Measurements from ENCODE around the gene RLBP1. TPM values are rescaled to one million over a fixed set of nuclear protein-coding genes. Genes with fewer than 3 reads are reported as not detected.
"Not testable (repeated sequence)": the region's sequence is repeated elsewhere in the genome, so short reads cannot be mapped to it uniquely, and the experiment has no call there.

The RLBP1 gene
- not detected for total RNA-seq
- polyA plus RNA-seq (ENCODE audit: insufficient read depth in 1 of 8, insufficient read length in 8 of 8, low replicate concordance in 1 of 8) = under 1 TPM in 7 of 8 donors, not detected in 1; 0.25 to 0.45 (median 0.34) TPM
- long read RNA-seq, donor 1 = 0 reads
- long read RNA-seq, donor 2 = 0 reads
- long read RNA-seq, donor 3 = 0 reads
- long read RNA-seq, donor 4 = 0 reads
- long read RNA-seq, donor 5 = 0 reads
- long read RNA-seq, donor 6 = 0 reads
- long read RNA-seq, donor 7 = 0 reads
- long read RNA-seq, donor 8, partial matches to known transcripts = 0 of 1 reads
- long read RNA-seq, donor 8, other reads (novel, unspliced or antisense) = 0 of 1 reads
- long read RNA-seq, donor 9 = 0 reads
- long read RNA-seq, donor 10 = 0 reads
- long read RNA-seq, donor 11 = 0 reads

DNA sequence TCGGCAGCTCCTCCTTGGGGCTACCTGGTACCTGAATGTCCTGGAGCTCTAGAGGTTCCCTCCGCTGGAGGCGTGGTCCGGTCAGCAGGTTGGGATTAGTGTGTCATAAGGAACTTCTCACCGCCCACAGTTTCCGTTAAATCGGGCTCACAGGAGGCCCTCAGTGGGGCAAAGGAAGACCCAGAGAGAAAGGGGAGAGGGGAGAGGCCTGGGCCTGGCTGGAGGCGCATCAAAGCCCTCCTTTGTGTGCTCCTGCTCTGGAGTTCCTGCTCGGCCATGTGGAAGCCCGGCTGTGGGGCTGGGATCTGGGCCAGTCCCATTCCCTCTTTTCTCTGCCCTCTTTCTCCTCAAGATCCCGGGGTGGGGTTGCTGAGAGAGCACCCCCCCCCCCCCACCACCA is at the start of gene RLBP1:
Gene RLBP1, minus strand, starts transcription at position 37 of the 400 bp plus-strand sequence. CDS start 2,604 bp downstream, outside the sequence.
- 45% methylated on average over 5 of the region's 11 CpGs for WGBS (ENCODE audit: insufficient coverage)

GRCh38 chr15:89250142-89250541 is 28.8 kb upstream of the RLBP1 start:
- not testable (repeated sequence) for H3K27me3 ChIP-seq (ENCODE audit: control insufficient read depth, insufficient read depth, low read length); H3K9me3 ChIP-seq (replicated peaks; ENCODE audit: control insufficient read depth, low read depth, low read length); H3K4me1 ChIP-seq (ENCODE audit: control insufficient read depth, insufficient read depth, low read length); H3K27ac ChIP-seq (ENCODE audit: low read length); H3K4me3 ChIP-seq (ENCODE audit: low read length); DNase-seq; H3K36me3 ChIP-seq (ENCODE audit: control insufficient read depth, insufficient read depth, low read length)
- no CpG with 5 or more reads among the region's 5 CpGs for WGBS (ENCODE audit: insufficient coverage)

More for the DNA sequence above, at the start of gene RLBP1:
- Histone ChIP-seq H3K4me1 (ENCODE audit: control insufficient read depth, insufficient read depth, low read length) (no peaks in the 10 kb centered on the region), H3K4me3 (ENCODE audit: low read length) (no peak within 1 kb of the TSS), H3K9me3 (replicated peaks; ENCODE audit: control insufficient read depth, low read depth, low read length) (no peaks in the 10 kb centered on the region), H3K27me3 (ENCODE audit: control insufficient read depth, insufficient read depth, low read length) (peaks cover 2% of the 10 kb centered on the region), H3K36me3 (ENCODE audit: control insufficient read depth, insufficient read depth, low read length) (no peaks in the 10 kb centered on the region), H3K27ac (ENCODE audit: low read length) (no peak within 1 kb of the TSS)
- DNase-seq = no peak

- H3K27ac ChIP-seq (ENCODE audit: low read length) = no peak overlapping the region
- peaks cover 5% of the 10 kb centered on the region for H3K4me1 ChIP-seq (ENCODE audit: control insufficient read depth, insufficient read depth, low read length)
- H3K27me3 ChIP-seq (ENCODE audit: control insufficient read depth, insufficient read depth, low read length) = no peaks in the 10 kb centered on the region
- H3K9me3 ChIP-seq (replicated peaks; ENCODE audit: control insufficient read depth, low read depth, low read length) = no peaks in the 10 kb centered on the region
- no CpG with 5 or more reads among the region's 2 CpGs for whole genome bisulfite sequencing (ENCODE audit: insufficient coverage)
- no peak for DNase-seq
- H3K4me3 ChIP-seq (ENCODE audit: low read length) = no peak overlapping the region
- no peaks in the 10 kb centered on the region for H3K36me3 ChIP-seq (ENCODE audit: control insufficient read depth, insufficient read depth, low read length)
Measured at GRCh38 chr15:89248584-89248983, 27.2 kb upstream of the RLBP1 start.

GRCh38 chr15:89247446-89247845 is 26.1 kb upstream of the RLBP1 start:
- Histone ChIP-seq H3K27me3 (ENCODE audit: control insufficient read depth, insufficient read depth, low read length) (no peaks in the 10 kb centered on the region), H3K36me3 (ENCODE audit: control insufficient read depth, insufficient read depth, low read length) (no peaks in the 10 kb centered on the region), H3K4me1 (ENCODE audit: control insufficient read depth, insufficient read depth, low read length) (peaks cover 13% of the 10 kb centered on the region), H3K27ac (ENCODE audit: low read length) (no peak overlapping the region), H3K9me3 (replicated peaks; ENCODE audit: control insufficient read depth, low read depth, low read length) (no peaks in the 10 kb centered on the region), H3K4me3 (ENCODE audit: low read length) (no peak overlapping the region)
- DNase-seq = no peak
- no CpG with 5 or more reads among the region's 2 CpGs for WGBS (ENCODE audit: insufficient coverage)

DNA sequence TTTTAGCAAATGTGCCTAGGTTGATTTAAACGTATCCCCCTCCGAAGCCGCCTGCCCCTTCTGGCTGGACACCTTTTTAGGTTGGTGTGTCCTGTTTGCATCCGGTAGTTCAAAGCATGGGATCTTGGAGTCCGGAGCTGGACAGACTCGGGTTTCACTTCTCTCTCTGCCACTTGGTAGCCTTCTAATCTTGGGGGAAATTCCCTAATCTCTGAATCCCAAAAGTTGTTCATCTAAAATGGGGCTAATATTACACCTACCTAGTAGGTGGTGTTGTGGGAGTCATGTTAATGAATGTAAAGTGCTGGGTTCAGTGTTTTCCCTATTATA is 23.2 kb upstream of the RLBP1 start:
- Histone ChIP-seq H3K27ac (ENCODE audit: low read length) (no peak overlapping the region), H3K4me1 (ENCODE audit: control insufficient read depth, insufficient read depth, low read length) (peaks cover 13% of the 10 kb centered on the region), H3K36me3 (ENCODE audit: control insufficient read depth, insufficient read depth, low read length) (no peaks in the 10 kb centered on the region), H3K27me3 (ENCODE audit: control insufficient read depth, insufficient read depth, low read length) (no peaks in the 10 kb centered on the region), H3K9me3 (replicated peaks; ENCODE audit: control insufficient read depth, low read depth, low read length) (no peaks in the 10 kb centered on the region), H3K4me3 (ENCODE audit: low read length) (peak overlapping the region; percentile 66)
- 0% methylated on average over 3 of the region's 6 CpGs for WGBS (ENCODE audit: insufficient coverage)
- DNase-seq = no peak

DNA sequence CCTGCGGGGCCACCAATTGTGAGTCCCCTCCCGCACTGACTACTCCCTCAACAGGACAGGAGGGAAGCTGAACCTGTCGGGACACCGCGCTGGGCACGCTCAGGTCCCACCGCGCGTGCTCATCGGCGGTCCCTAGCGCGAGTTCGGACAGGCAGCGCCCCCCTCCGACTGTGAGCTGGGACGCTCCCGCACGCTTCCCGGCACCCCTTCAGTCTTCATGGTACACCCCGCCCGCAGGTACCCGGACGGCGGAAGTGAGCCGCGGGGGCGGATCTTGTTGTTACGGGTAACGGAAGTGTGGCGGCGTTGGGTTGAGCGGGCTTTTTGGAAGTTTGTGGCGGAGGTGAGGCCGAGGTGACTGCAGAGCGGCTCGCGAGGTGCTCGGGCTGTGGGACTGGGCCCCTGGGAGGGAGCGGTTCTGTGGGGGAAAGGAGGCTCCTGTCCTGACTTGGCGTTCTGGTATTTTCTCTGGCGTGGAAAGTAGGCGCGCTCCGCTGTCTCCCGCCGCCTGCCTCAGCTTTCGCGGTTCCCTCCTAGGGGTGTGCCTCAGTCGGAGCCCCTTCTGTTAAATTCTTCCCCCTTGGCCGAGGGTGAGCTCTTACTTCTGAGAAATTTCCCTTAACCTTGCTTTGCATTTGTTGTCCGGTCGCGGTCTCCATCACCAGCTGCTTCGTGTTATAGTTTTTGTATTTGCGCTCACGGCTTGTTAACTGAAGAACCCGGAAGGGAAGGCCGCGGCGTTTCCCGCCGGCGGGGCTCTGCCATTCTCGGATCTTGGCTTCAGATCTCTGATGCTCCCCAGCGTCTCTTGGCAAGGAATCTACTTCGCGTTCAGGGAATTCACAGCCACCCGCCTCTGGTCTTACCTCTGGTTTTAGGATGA is 22.6 kb upstream of the RLBP1 start, which contains the start of gene FANCI:
Gene FANCI, plus strand, starts transcription at position 289 of the 883 bp plus-strand sequence. CDS start 3,669 bp downstream, outside the sequence.
- Histone ChIP-seq H3K27me3 (ENCODE audit: control insufficient read depth, insufficient read depth, low read length) (no peaks in the 10 kb centered on the region), H3K4me3 (ENCODE audit: low read length) (peak within 1 kb of the TSS; percentile 66), H3K4me1 (ENCODE audit: control insufficient read depth, insufficient read depth, low read length) (peaks cover 13% of the 10 kb centered on the region), H3K27ac (ENCODE audit: low read length) (no peak within 1 kb of the TSS), H3K9me3 (replicated peaks; ENCODE audit: control insufficient read depth, low read depth, low read length) (no peaks in the 10 kb centered on the region), H3K36me3 (ENCODE audit: control insufficient read depth, insufficient read depth, low read length) (no peaks in the 10 kb centered on the region)
- under 1% methylated on average over 62 of the region's 69 CpGs for WGBS (ENCODE audit: insufficient coverage)
- DNase-seq = peak; percentile 97

DNA sequence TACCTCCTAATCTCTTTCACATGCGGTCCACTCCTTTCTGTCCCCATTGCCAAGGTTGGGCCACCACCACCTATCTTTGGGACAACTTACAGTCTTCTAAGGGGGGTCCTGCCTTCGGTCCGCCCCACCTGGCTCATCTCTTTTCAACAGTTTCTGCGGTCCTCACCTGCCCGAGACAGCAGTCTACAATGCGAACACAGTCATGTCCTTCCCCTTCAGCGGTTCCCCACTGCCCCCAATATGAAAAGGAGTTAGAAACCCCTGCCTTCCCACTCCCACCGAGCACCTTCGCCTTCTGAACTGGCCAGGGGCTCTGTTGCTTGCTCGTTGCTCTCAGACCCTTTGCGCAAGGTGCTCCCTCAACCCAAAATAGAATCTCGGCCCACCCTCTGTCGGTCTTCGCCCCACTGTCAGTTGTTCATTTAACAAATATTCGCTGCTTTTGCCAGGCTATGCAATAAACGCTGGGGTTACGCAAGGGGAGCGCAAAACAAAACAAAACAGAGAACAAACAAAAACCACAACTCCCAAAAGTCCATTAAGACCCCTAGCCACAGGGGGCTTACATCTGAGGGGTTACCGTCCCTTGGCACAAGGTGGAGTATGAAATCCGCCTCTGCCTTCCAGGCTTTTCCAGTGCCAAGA is 21.8 kb upstream of the RLBP1 start:
- H3K4me1 ChIP-seq (ENCODE audit: control insufficient read depth, insufficient read depth, low read length) = peaks cover 13% of the 10 kb centered on the region
- H3K27me3 ChIP-seq (ENCODE audit: control insufficient read depth, insufficient read depth, low read length) = peaks cover 2% of the 10 kb centered on the region
- no peak overlapping the region for H3K27ac ChIP-seq (ENCODE audit: low read length)
- WGBS (ENCODE audit: insufficient coverage) = 31% methylated on average over 19 of the region's 20 CpGs
- H3K36me3 ChIP-seq (ENCODE audit: control insufficient read depth, insufficient read depth, low read length) = no peaks in the 10 kb centered on the region
- peak; percentile 56 for DNase-seq
- H3K9me3 ChIP-seq (replicated peaks; ENCODE audit: control insufficient read depth, low read depth, low read length) = no peaks in the 10 kb centered on the region
- H3K4me3 ChIP-seq (ENCODE audit: low read length) = peak overlapping the region; percentile 66

DNA sequence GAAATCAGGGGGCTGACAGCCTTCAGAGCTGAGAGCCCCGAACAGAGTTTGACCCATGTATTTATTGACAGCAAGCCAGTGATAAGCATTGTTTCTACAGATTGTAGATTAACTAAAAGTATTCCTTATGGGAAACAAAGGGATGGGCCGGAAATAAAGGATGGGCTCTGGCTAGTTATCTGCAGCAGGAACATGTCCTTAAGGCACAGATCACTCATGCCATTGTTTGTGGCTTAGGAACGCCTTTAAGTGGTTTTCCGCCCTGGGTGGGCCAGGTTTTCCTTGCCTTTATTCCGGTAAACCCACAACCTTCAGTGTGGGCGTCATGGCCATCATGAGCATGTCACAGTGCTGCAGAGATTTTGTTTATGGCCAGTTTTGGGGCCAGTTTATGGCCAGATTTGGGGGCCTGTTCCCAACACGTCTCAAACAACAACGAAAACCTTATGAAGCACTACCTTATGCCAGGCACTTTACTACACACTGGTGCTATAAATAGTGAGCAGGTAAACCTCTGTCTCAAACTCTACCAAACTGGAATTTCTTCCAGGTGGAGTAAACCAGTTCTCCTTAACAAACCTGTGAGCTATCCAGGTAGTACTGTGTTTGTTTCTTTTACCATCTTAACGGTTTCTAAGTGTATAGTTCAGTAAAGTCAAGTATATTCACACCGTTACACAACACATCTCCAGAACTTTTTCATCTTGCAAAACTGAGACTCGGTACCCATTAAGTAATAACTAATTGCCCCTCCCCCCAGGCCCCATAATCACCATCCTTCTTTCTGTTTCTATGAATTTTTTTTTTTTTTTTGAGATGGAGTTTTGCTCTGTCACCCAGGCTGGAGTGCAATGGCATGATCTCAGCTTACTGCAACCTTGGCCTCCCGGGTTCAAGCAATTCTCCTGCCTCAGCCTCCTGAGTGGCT is 18.8 kb upstream of the RLBP1 start:
- WGBS (ENCODE audit: insufficient coverage) = 76% methylated on average over 6 of the region's 12 CpGs

DNA sequence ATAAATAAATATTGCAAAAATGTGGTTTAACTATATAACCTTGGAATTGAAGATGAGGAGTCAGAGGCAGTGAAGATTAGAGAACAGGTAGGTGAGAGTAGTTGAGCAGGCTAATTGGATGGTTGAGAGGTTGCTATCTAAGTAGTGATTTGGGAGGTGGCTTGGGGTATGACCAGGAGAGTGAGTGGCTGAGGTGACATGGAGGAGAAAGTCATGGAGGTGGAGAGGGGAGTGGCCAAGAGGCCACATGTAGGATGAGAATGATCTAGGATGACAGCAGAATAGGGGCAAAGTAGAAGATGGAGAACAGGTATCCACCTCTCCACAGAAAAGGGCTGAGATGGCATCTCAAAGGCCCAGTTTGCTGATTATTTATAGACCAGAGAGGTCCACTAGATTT is 10.5 kb upstream of the RLBP1 start:
- H3K36me3 ChIP-seq (ENCODE audit: control insufficient read depth, insufficient read depth, low read length) = no peaks in the 10 kb centered on the region

More for the DNA sequence above, 18.8 kb upstream of the RLBP1 start:
- H3K9me3 ChIP-seq (replicated peaks; ENCODE audit: control insufficient read depth, low read depth, low read length); H3K4me3 ChIP-seq (ENCODE audit: low read length); H3K27ac ChIP-seq (ENCODE audit: low read length); DNase-seq; H3K36me3 ChIP-seq (ENCODE audit: control insufficient read depth, insufficient read depth, low read length); H3K27me3 ChIP-seq (ENCODE audit: control insufficient read depth, insufficient read depth, low read length): not testable (repeated sequence)
- peaks cover 13% of the 10 kb centered on the region for H3K4me1 ChIP-seq (ENCODE audit: control insufficient read depth, insufficient read depth, low read length)

More for the DNA sequence above, 10.5 kb upstream of the RLBP1 start:
- H3K27me3 ChIP-seq (ENCODE audit: control insufficient read depth, insufficient read depth, low read length) = peaks cover 2% of the 10 kb centered on the region
- H3K4me3 ChIP-seq (ENCODE audit: low read length) = no peak overlapping the region
- no peak overlapping the region for H3K27ac ChIP-seq (ENCODE audit: low read length)
- no peaks in the 10 kb centered on the region for H3K4me1 ChIP-seq (ENCODE audit: control insufficient read depth, insufficient read depth, low read length)
- no peaks in the 10 kb centered on the region for H3K9me3 ChIP-seq (replicated peaks; ENCODE audit: control insufficient read depth, low read depth, low read length)
- no peak for DNase-seq

Data from muscle of leg (tissue), 16 donors.